GM23248 (cell line): ENCODE data around the gene GLUD1. TPM values are rescaled to one million over a fixed set of nuclear protein-coding genes. Genes with fewer than 3 reads are reported as not detected.

ENCODE experiments used
- DNase-seq: peaks from one replicate; pipeline ENCODE4 v3.0.0-alpha.2; 2015
- H2AFZ ChIP-seq: fragments of 200-600 bp; sonication (generic); 2 replicates; pipeline ENCODE4 v1.6.1; 2016; ENCODE audit warnings: antibody characterized with exemption
- H3F3A ChIP-seq: fragments of 200-600 bp; sonication (generic); 2 replicates; pipeline ENCODE4 v1.6.1; 2016; ENCODE audit warnings: mild to moderate bottlenecking, antibody characterized with exemption, mixed run types; ENCODE audit not compliant: insufficient read depth
- H3K27ac ChIP-seq: fragments of 200-600 bp; sonication (generic); 2 replicates; pipeline ENCODE4 v1.5.1; 2016; ENCODE audit warnings: mild to moderate bottlenecking
- H3K27me3 ChIP-seq: fragments of 200-600 bp; sonication (generic); replicated peaks from 2 replicates; pipeline ENCODE4 v1.6.1; 2016; ENCODE audit warnings: mild to moderate bottlenecking; ENCODE audit not compliant: insufficient read depth
- H3K36me3 ChIP-seq: fragments of 200-600 bp; sonication (generic); 2 replicates; pipeline ENCODE4 v1.6.1; 2016; ENCODE audit warnings: low read depth, mild to moderate bottlenecking
- H3K4me1 ChIP-seq: fragments of 200-600 bp; sonication (generic); 2 replicates; pipeline ENCODE4 v1.6.1; 2016; ENCODE audit warnings: mild to moderate bottlenecking; ENCODE audit not compliant: insufficient read depth
- H3K4me2 ChIP-seq: fragments of 200-600 bp; sonication (generic); one replicate; pipeline ENCODE4 v1.6.1; 2016; ENCODE audit warnings: mild to moderate bottlenecking; ENCODE audit not compliant: unreplicated experiment
- H3K4me3 ChIP-seq: fragments of 200-600 bp; sonication (generic); 2 replicates; pipeline ENCODE4 v1.5.1; 2016; ENCODE audit warnings: mild to moderate bottlenecking
- H3K79me2 ChIP-seq: fragments of 200-600 bp; sonication (generic); 2 replicates; pipeline ENCODE4 v1.6.1; 2016; ENCODE audit warnings: mild to moderate bottlenecking; ENCODE audit not compliant: insufficient read depth
- H3K9ac ChIP-seq: fragments of 200-600 bp; sonication (generic); 2 replicates; pipeline ENCODE4 v1.6.1; 2016; ENCODE audit warnings: mild to moderate bottlenecking
- H3K9me2 ChIP-seq: fragments of 200-600 bp; sonication (generic); 2 replicates; pipeline ENCODE4 v1.6.1; 2016; ENCODE audit warnings: mixed run types, mild to moderate bottlenecking, moderate library complexity; ENCODE audit not compliant: insufficient read depth
- H3K9me3 ChIP-seq: fragments of 200-600 bp; sonication (generic); one replicate; pipeline ENCODE4 v1.6.1; 2017; ENCODE audit warnings: low read depth
- H4K20me1 ChIP-seq: fragments of 200-600 bp; sonication (generic); 2 replicates; pipeline ENCODE4 v1.6.0; 2016; ENCODE audit not compliant: insufficient read depth
- EZH2 ChIP-seq: fragments of 200-600 bp; sonication (generic); IDR thresholded peaks from 2 replicates; pipeline ENCODE4 v1.6.1; 2018; ENCODE audit warnings: antibody characterized with exemption, mild to moderate bottlenecking; ENCODE audit not compliant: insufficient read depth, poor library complexity, severe bottlenecking
- EZH2phosphoT487 ChIP-seq: fragments of 200-600 bp; sonication (generic); IDR thresholded peaks from 2 replicates; pipeline ENCODE4 v1.6.1; 2018; ENCODE audit warnings: antibody characterized with exemption, moderate library complexity, mild to moderate bottlenecking, low read depth; ENCODE audit not compliant: insufficient read depth
- WGBS, 2 experiments: methylation state at CpG; one replicate each; pipeline ENCODE4 v1.1.6; 2015 to 2017; ENCODE audit warnings: low lambda C conversion rate in 2 of 2, low coverage in 1 of 2; ENCODE audit errors: missing lambda C conversion rate in 2 of 2; 5-methylcytosine and 5-hydroxymethylcytosine counted together
- in situ Hi-C: fragments of 300-500 bp; cut with MboI; formaldehyde crosslinking; loops from 2 replicates; pipeline ENCODE4 v1.15.0; 2020
- polyA plus RNA-seq: library from polyadenylated mRNA; unstranded; fragments of >200 nt; fragmentation: Nextera tagmentation; extraction: Ambion mirVana; gene quantifications from 2 replicates; pipeline ENCODE4 v1.2.1, GENCODE V29; 2016
- total RNA-seq: library from RNA; depleted of rRNA; stranded (reverse); fragments of >200 nt; shearing (Covaris generic); gene quantifications from 2 replicates; pipeline ENCODE4 v1.2.3, GENCODE V29; 2014

GLUD1 gene
- total and polyA plus RNA-seq, 2 experiments from 2014 or later, result 98.8 to 209 TPM

DNA sequence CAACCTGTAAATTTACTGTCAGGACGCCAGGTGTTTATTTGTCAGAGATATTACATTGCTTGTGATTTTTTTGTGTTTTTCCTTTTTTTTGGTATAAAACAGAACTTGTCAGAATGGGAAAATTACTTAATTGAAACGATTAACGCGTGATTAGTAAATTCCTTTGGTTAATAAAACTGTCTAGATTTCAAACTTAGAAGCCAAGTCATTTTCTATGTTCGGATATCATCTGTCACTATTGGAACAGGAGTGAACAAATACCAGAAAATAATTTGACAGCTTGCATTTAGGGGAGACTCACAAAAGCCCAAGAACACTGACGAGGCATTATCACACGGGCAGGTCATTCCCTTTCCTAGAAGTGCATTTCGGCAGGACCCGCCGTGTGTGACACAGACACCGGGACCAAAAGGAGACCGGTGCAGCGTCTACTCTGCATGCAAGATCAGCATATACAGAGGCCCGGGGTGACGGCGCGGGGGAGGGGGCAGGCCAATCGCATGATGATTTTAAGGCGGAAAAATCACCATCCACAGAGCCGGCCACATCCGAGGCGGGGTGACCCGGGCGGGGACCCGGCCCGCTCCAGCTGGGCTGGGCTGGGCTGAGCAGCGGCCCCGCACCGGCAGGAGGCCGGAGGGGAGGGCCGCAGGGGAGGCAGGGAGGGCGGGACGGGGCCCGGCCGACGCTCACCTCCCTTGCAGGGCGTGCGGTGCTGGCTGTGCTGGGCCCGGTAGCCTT, 841 bp downstream of the GLUD1 start:
- Histone ChIP-seq H3K79me2 (peaks cover 88% of the 10 kb centered on the region), H4K20me1 (no peaks in the 10 kb centered on the region), H3K27me3 (no peaks in the 10 kb centered on the region), H3K4me2 (peak overlapping the region; percentile 93), H3F3A (peaks cover 19% of the 10 kb centered on the region), H3K27ac (peak overlapping the region; percentile 91), H3K36me3 (0 out of 2 replicates have a peak, but pooled peaks cover 15% of the 10 kb centered on the region), H3K4me3 (peak overlapping the region; percentile 90), H2AFZ (peak overlapping the region; percentile 32), H3K4me1 (peaks cover 38% of the 10 kb centered on the region), H3K9me3 (no peaks in the 10 kb centered on the region), H3K9me2 (no peaks in the 10 kb centered on the region), H3K9ac (peak overlapping the region; percentile 91)
- TF ChIP-seq EZH2phosphoT487 (no peak), EZH2 (no peak)
- peak; percentile 70 for DNase-seq
- in situ Hi-C loops, result no loop called here
- WGBS, 2 experiments, result 2 to 3% methylated on average over 22 to 34 of the region's 39 CpGs

DNA sequence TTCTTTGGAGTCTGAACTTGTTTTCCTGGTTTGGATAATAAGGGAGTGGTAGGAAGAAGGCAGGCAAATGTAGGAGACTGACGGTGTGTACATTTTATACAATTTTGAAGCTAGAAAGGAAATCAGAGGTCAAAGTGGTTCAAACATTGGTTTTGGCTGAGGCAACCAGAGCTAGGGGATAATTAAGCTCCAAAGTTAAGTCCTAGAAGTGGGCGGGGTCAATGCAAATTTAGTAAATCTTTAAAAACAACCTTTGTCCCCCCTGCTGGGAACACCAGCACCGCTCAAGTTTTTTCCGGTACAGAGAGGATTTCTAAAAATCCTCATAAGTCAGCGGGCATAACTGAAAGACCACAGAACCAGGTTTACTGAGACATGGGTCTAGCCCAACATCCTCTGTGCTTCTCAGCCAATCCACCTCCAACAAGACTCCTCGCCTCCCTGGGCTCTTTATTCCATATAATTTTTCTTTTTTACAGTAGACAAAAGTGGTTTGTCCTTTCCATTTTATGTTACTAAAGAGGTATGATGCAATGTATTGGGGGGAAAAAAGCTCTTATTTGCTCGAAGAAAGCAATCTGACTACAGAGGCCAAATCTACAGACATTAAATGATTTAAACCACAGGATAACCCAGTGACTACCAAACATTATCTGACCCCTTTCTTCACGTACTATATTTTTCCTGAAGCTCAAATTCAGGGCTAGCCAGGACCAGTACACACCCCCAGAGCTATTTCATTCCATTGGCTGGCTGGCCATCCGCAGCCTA, 1.6 kb downstream of the GLUD1 start:
- Histone ChIP-seq H3K4me1 (peaks cover 38% of the 10 kb centered on the region), H3K9me2 (no peaks in the 10 kb centered on the region), H4K20me1 (no peaks in the 10 kb centered on the region), H3F3A (peaks cover 19% of the 10 kb centered on the region), H3K27ac (peak overlapping the region; percentile 91), H3K9me3 (no peaks in the 10 kb centered on the region), H3K36me3 (0 out of 2 replicates have a peak, but pooled peaks cover 20% of the 10 kb centered on the region), H3K4me3 (peak overlapping the region; percentile 90), H3K27me3 (no peaks in the 10 kb centered on the region), H3K79me2 (peaks cover 88% of the 10 kb centered on the region), H3K9ac (peak overlapping the region; percentile 91), H3K4me2 (peak overlapping the region; percentile 93), H2AFZ (peak overlapping the region; percentile 16; the same call in 1 of the 2 replicates)
- WGBS, 2 experiments, result 0 to 1% methylated on average over 9 of the region's 9 CpGs
- TF ChIP-seq EZH2phosphoT487 (no peak), EZH2 (no peak)
- DNase-seq, result peak; percentile 73
- in situ Hi-C loops, result no loop called here

DNA sequence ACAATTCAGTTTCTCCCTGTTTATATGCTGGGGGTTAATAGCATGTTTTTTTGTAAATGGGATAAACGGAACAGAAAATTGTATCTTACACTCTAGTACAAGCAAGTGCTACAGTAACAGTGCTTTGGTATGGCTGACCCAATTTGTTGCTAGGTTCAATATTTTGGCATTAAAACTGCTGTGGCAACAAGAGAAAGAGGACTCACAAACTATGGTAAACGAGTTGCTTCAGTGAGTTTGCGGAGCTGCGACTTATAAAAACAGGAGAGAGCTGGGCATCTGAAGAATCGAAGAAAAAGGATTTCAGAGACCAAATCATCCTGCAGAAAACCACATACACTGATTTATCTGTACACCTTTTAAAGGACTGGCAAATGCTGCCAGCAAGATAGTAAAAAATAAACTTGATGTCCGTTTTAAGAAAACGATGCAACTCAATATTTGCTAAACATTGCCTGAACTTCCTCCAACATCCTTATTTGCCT, 2.2 kb downstream of the GLUD1 start:
- Histone ChIP-seq H3K4me2 (peak overlapping the region; percentile 93), H3K4me3 (peak overlapping the region; percentile 90), H3K9me3 (no peaks in the 10 kb centered on the region), H3F3A (peaks cover 19% of the 10 kb centered on the region), H2AFZ (peak overlapping the region; percentile 16; the same call in 1 of the 2 replicates), H3K27ac (peak overlapping the region; percentile 91), H4K20me1 (no peaks in the 10 kb centered on the region), H3K9me2 (no peaks in the 10 kb centered on the region), H3K4me1 (peaks cover 38% of the 10 kb centered on the region), H3K9ac (peak overlapping the region; percentile 91), H3K79me2 (peaks cover 88% of the 10 kb centered on the region), H3K36me3 (0 out of 2 replicates have a peak, but pooled peaks cover 14% of the 10 kb centered on the region), H3K27me3 (no peaks in the 10 kb centered on the region)
- DNase-seq, result peak; percentile 75
- in situ Hi-C loops, result no loop called here
- TF ChIP-seq EZH2phosphoT487 (no peak), EZH2 (no peak)
- 5 to 6% methylated on average over 7 of the region's 7 CpGs for WGBS, 2 experiments

DNA sequence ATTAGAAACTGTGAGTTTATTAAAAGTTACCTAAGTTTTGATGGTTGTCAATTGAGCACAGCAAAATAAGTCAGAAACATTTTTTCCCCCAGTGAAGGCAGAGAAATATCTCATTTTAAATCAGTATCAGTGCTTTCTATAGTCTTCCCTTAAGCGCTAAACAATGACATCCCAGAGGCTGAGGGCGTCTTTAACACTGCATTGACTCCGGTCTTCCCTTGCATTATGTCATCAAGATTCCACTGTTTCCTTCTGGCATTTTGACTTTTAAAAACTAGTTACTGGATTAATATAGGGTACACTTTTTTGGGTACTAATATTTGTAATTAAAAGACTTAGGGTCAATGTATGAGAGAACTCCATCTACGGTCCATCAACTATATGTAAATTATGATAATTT, 3.9 kb downstream of the GLUD1 start:
- H3K27me3 ChIP-seq, result no peaks in the 10 kb centered on the region
- no peaks in the 10 kb centered on the region for H4K20me1 ChIP-seq
- no peak overlapping the region for H3K27ac ChIP-seq
- TF ChIP-seq EZH2, result no peak
- no peak for TF ChIP-seq EZH2phosphoT487
- no peaks in the 10 kb centered on the region for H3K9me3 ChIP-seq
- peak; percentile 34 for DNase-seq
- H3K4me1 ChIP-seq, result peaks cover 29% of the 10 kb centered on the region
- no peak overlapping the region for H2AFZ ChIP-seq
- H3F3A ChIP-seq, result peaks cover 23% of the 10 kb centered on the region
- peak overlapping the region; percentile 93 for H3K4me2 ChIP-seq
- peak overlapping the region; percentile 90 for H3K4me3 ChIP-seq
- H3K9ac ChIP-seq, result 0 out of 2 replicates have a peak overlapping the region, but pooled peaks have one; percentile 6
- in situ Hi-C loops, result no loop called here
- 0 out of 2 replicates have a peak, but pooled peaks cover 13% of the 10 kb centered on the region for H3K36me3 ChIP-seq
- H3K9me2 ChIP-seq, result no peaks in the 10 kb centered on the region
- peaks cover 89% of the 10 kb centered on the region for H3K79me2 ChIP-seq
- WGBS, 2 experiments, result 67% methylated on average over 4 of the region's 4 CpGs
